Right lobe of liver (tissue), 4 donors: ENCODE data around the gene ARHGEF1.

Experiments used
- CTCF ChIP-seq, 4 donors: fragments of 200-600 bp in 3 of 4; fragments of 450-650 bp in 1 of 4; IDR thresholded peaks; one replicate each; pipeline versions ENCODE4 v1.5.1 to v1.8.0; 2016 to 2022; ENCODE audit warnings: antibody characterized with exemption in 4 of 4, mild to moderate bottlenecking in 2 of 4
- POLR2A ChIP-seq: fragments of 450-650 bp; IDR thresholded peaks from one replicate; pipeline ENCODE4 v1.6.1; 2017; ENCODE audit warnings: antibody characterized with exemption, mild to moderate bottlenecking
- donor health status: DM: no; HTN: no; CAD: no.
- donor health status: DM: no; HTN: no; CAD: no.
- donor health status: DM: no; HTN: yes; CAD: no.

GRCh38 chr19:41911889-41912731, 29.1 kb downstream of the ARHGEF1 start:
- TF ChIP-seq CTCF (IDR thresholded peaks at IDR 0.05), result no peak
- no peak for TF ChIP-seq POLR2A
